ENCODE results near the gene KRTAP9-9. TPM values are rescaled to one million over a fixed set of nuclear protein-coding genes. Genes with fewer than 3 reads are reported as not detected.

KRTAP9-9 gene
- polyA plus RNA-seq, 1 experiment, result not detected

GRCh38 chr17:41278176-41278955 lies 23.2 kb downstream of the KRTAP9-9 start:
- ChIA-PET CTCF (no interaction called here), POLR2A (no interaction called here)
- no peak overlapping the region for H3K27ac ChIP-seq (ENCODE audit: low read depth, low read length)
- TF ChIP-seq, protein P1, sequence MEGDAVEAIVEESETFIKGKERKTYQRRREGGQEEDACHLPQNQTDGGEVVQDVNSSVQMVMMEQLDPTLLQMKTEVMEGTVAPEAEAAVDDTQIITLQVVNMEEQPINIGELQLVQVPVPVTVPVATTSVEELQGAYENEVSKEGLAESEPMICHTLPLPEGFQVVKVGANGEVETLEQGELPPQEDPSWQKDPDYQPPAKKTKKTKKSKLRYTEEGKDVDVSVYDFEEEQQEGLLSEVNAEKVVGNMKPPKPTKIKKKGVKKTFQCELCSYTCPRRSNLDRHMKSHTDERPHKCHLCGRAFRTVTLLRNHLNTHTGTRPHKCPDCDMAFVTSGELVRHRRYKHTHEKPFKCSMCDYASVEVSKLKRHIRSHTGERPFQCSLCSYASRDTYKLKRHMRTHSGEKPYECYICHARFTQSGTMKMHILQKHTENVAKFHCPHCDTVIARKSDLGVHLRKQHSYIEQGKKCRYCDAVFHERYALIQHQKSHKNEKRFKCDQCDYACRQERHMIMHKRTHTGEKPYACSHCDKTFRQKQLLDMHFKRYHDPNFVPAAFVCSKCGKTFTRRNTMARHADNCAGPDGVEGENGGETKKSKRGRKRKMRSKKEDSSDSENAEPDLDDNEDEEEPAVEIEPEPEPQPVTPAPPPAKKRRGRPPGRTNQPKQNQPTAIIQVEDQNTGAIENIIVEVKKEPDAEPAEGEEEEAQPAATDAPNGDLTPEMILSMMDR (IDR thresholded peaks at IDR 0.05; ENCODE audit: low read depth, low read length), result no peak
- no peak overlapping the region for H3K4me3 ChIP-seq (ENCODE audit: low read depth, low read length)
- no peak for DNase-seq (ENCODE audit: low read depth, low spot score)
- H3K27me3 ChIP-seq (ENCODE audit: control insufficient read depth, insufficient read depth, low read length), result peaks cover 2% of the 10 kb centered on the region
- H3K9me3 ChIP-seq (ENCODE audit: control insufficient read depth, insufficient read depth, low read length), result no peaks in the 10 kb centered on the region

DNA sequence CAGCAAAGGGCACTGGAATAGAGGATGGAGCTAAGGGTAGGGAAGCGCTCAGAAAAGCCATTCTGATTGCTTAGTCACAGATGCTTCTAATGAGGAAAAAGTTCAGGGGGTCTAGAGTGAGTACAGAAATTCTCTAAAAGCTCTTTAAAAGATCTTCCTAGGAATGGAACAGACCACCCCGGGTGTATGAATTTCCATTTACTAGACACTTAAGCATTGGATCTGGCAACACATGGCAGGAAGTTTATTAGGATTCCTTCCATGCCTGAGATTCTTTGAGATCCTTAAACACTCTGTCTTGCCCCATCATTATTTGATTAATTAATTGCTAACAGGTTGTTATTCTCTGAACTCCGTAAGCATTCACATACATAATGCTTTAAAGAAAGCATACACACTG lies 28.9 kb downstream of the KRTAP9-9 start:
- no peaks in the 10 kb centered on the region for H3K27me3 ChIP-seq (ENCODE audit: control insufficient read depth, insufficient read depth, low read length)
- ChIA-PET POLR2A (no interaction called here), CTCF (no interaction called here)
- TF ChIP-seq, protein P1 (IDR thresholded peaks at IDR 0.05; ENCODE audit: low read depth, low read length), result no peak
- no peak overlapping the region for H3K4me3 ChIP-seq (ENCODE audit: low read depth, low read length)
- peak; percentile 10 for DNase-seq (ENCODE audit: low read depth, low spot score)
- no peak overlapping the region for H3K27ac ChIP-seq (ENCODE audit: low read depth, low read length)
- no peaks in the 10 kb centered on the region for H3K9me3 ChIP-seq (ENCODE audit: control insufficient read depth, insufficient read depth, low read length)

DNA sequence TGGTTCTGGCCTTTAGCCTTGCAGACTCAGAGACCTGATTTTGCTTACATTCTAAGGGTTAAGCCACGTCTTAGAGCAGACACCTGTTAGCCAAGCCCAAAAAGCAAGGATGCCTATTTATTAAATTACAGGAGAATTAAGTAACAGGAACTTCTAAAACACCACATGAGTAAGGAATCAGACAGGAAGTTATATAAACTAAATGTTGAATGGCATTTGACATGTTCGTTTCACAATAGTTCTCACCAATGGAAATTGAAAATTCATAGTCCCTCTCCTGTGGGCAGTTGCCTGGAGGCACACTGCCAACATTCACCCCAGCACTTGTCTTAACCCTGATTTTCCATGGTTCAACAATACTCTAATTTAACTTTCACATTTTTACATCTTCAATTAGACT lies 29.4 kb downstream of the KRTAP9-9 start:
- Histone ChIP-seq H3K9me3 (ENCODE audit: control insufficient read depth, insufficient read depth, low read length) (no peaks in the 10 kb centered on the region), H3K4me3 (ENCODE audit: low read depth, low read length) (no peak overlapping the region), H3K27ac (ENCODE audit: low read depth, low read length) (no peak overlapping the region), H3K27me3 (ENCODE audit: control insufficient read depth, insufficient read depth, low read length) (no peaks in the 10 kb centered on the region)
- TF ChIP-seq, protein P1 (IDR thresholded peaks at IDR 0.05; ENCODE audit: low read depth, low read length), result no peak
- ChIA-PET POLR2A (no interaction called here), CTCF (no interaction called here)
- no peak for DNase-seq (ENCODE audit: low read depth, low spot score)

DNA sequence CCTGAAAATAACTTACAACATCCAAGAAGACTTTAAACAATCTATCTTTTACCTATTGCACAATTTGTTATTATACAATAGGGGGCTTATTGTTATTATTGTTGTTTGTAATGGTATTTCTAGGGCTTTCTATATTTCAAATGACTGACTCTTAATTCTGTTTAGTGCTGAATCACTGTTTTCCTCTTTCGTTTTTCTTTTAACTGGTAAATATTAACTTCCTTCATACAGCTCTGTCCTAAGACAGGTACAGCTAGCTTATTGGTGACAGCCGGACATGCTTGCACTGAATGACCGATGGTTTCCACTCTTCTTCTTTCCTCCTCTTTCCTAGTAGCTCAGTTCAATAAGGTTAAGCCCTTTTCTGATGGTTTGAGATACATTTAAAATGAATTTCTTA lies 31.9 kb downstream of the KRTAP9-9 start:
- CTCF ChIA-PET, result no interaction called here
- TF ChIP-seq, protein P1 (IDR thresholded peaks at IDR 0.05; ENCODE audit: low read depth, low read length), result no peak
- DNase-seq (ENCODE audit: low read depth, low spot score), result no peak

GRCh38 chr17:41294016-41294415 lies 38.8 kb downstream of the KRTAP9-9 start:
- CTCF ChIA-PET, result no interaction called here

More for the DNA sequence above, 31.9 kb downstream of the KRTAP9-9 start:
- POLR2A ChIA-PET, result no interaction called here
- no peak overlapping the region for H3K27ac ChIP-seq (ENCODE audit: low read depth, low read length)
- no peaks in the 10 kb centered on the region for H3K9me3 ChIP-seq (ENCODE audit: control insufficient read depth, insufficient read depth, low read length)
- no peak overlapping the region for H3K4me3 ChIP-seq (ENCODE audit: low read depth, low read length)
- peaks cover 3% of the 10 kb centered on the region for H3K27me3 ChIP-seq (ENCODE audit: control insufficient read depth, insufficient read depth, low read length)

More at GRCh38 chr17:41294016-41294415, 38.8 kb downstream of the KRTAP9-9 start:
- TF ChIP-seq, protein P1 (IDR thresholded peaks at IDR 0.05; ENCODE audit: low read depth, low read length), result no peak
- no peak overlapping the region for H3K27ac ChIP-seq (ENCODE audit: low read depth, low read length)
- peaks cover 3% of the 10 kb centered on the region for H3K27me3 ChIP-seq (ENCODE audit: control insufficient read depth, insufficient read depth, low read length)
- no peak overlapping the region for H3K4me3 ChIP-seq (ENCODE audit: low read depth, low read length)
- H3K9me3 ChIP-seq (ENCODE audit: control insufficient read depth, insufficient read depth, low read length), result peaks cover 2% of the 10 kb centered on the region; the same call in 1 of the 2 replicates
- DNase-seq (ENCODE audit: low read depth, low spot score), result no peak
- POLR2A ChIA-PET, result no interaction called here
